Ovary (tissue), 3 donors: ENCODE data around the gene OR1E2.

Source experiments
- CTCF ChIP-seq, 3 donors: fragments of 450-650 bp in 2 of 3; fragments of 200-600 bp in 1 of 3; IDR thresholded peaks; one replicate each; pipeline versions ENCODE4 v1.5.1 to v1.8.0; 2016 to 2022; ENCODE audit warnings: antibody characterized with exemption in 3 of 3, mild to moderate bottlenecking in 1 of 3
- POLR2A ChIP-seq: fragments of 450-650 bp; IDR thresholded peaks from one replicate; pipeline ENCODE4 v1.6.1; 2017; ENCODE audit warnings: antibody characterized with exemption, mild to moderate bottlenecking, moderate library complexity
- donor health status: DM: no; HTN: no; CAD: no.

GRCh38 chr17:3438368-3438767 is 4.7 kb upstream of the OR1E2 start:
- TF ChIP-seq CTCF (IDR thresholded peaks at IDR 0.05) (no peak), POLR2A (no peak)
